ENCODE measurements around the gene PRKCB. TPM values are rescaled to one million over a fixed set of nuclear protein-coding genes. Genes with fewer than 3 reads are reported as not detected.

Gene PRKCB
- total and polyA plus RNA-seq, 4 donors: 1.6 to 9.4 (median 4.0) TPM

DNA sequence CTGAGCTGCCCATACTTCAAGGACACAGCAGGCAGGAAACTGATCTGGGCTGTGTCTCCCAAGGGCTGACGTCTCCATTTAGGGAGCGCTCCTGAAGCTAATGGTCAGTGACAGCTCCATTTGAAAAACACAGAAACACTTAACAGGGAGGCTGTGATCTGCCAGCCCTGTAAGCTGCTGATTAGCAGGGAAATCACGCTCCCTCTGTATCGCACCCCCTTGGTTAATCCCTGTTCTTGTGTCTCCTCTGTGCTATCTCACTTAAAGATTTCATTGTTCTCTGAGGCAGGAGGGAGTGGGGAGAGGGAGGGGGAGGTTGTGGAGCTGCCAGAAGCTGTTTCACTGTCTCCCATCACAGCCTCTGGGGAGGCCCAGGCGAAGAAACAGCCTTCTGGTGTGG lies 372.9 kb downstream of the PRKCB start:
- H3K9ac ChIP-seq (ENCODE audit: low read depth in 1 of 2, low read length in 2 of 2): no peak overlapping the region
- H3K9me3 ChIP-seq (ENCODE audit: control insufficient read depth in 4 of 4, low read length in 3 of 4): no peaks in the 10 kb centered on the region
- WGBS: 40% methylated on average over 5 of the region's 5 CpGs
- H3K27me3 ChIP-seq (ENCODE audit: control insufficient read depth in 4 of 4, insufficient read depth in 4 of 4, low read length in 3 of 4): peaks cover 0 to 3% (median 0%) of the 10 kb centered on the region in 4 donors
- H3K4me1 ChIP-seq (ENCODE audit: control insufficient read depth in 4 of 4, insufficient read depth in 4 of 4, low read length in 3 of 4): no peaks in the 10 kb centered on the region
- peaks cover 0 to 2% (median 0%) of the 10 kb centered on the region in 4 donors for H3K36me3 ChIP-seq (ENCODE audit: control insufficient read depth in 4 of 4, insufficient read depth in 3 of 4, low read depth in 1 of 4, low read length in 3 of 4)
- TF ChIP-seq JUND (IDR thresholded peaks at IDR 0.05): no peak
- no peak for TF ChIP-seq YY1 (IDR thresholded peaks at IDR 0.05)
- no peak for TF ChIP-seq EGR1 (IDR thresholded peaks at IDR 0.05; ENCODE audit: low read depth in 2 of 2)
- TF ChIP-seq FOXA2 (IDR thresholded peaks at IDR 0.05): no peak
- TF ChIP-seq TAF1 (conservative IDR thresholded peaks at IDR 0.05): no peak
- TF ChIP-seq FOXA1 (IDR thresholded peaks at IDR 0.05): no peak
- no peak for TF ChIP-seq ATF3 (IDR thresholded peaks at IDR 0.05)
- no peak for TF ChIP-seq HNF4G (IDR thresholded peaks at IDR 0.05)
- TF ChIP-seq SP1 (IDR thresholded peaks at IDR 0.05): no peak
- TF ChIP-seq RXRA (IDR thresholded peaks at IDR 0.05): no peak
- TF ChIP-seq CTCF (IDR thresholded peaks at IDR 0.05; ENCODE audit: low read depth, low read length, missing input control): no peak
- TF ChIP-seq RAD21 (IDR thresholded peaks at IDR 0.05): no peak
- TF ChIP-seq, protein P1, sequence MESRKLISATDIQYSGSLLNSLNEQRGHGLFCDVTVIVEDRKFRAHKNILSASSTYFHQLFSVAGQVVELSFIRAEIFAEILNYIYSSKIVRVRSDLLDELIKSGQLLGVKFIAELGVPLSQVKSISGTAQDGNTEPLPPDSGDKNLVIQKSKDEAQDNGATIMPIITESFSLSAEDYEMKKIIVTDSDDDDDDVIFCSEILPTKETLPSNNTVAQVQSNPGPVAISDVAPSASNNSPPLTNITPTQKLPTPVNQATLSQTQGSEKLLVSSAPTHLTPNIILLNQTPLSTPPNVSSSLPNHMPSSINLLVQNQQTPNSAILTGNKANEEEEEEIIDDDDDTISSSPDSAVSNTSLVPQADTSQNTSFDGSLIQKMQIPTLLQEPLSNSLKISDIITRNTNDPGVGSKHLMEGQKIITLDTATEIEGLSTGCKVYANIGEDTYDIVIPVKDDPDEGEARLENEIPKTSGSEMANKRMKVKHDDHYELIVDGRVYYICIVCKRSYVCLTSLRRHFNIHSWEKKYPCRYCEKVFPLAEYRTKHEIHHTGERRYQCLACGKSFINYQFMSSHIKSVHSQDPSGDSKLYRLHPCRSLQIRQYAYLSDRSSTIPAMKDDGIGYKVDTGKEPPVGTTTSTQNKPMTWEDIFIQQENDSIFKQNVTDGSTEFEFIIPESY (IDR thresholded peaks at IDR 0.05): no peak
- TF ChIP-seq MAX (IDR thresholded peaks at IDR 0.05): no peak
- no peak for TF ChIP-seq GABPA (IDR thresholded peaks at IDR 0.05 in 1 of 2, conservative IDR thresholded peaks at IDR 0.05 in 1 of 2)
- TF ChIP-seq HNF4A (conservative IDR thresholded peaks at IDR 0.05): no peak
- no peak for TF ChIP-seq NR2F2 (IDR thresholded peaks at IDR 0.05)
- no peak for TF ChIP-seq REST (IDR thresholded peaks at IDR 0.05)
- no peak for DNase-seq (ENCODE audit: low spot score)
- no peak overlapping the region for H3K27ac ChIP-seq (ENCODE audit: low read depth in 1 of 2, low read length in 2 of 2)
- no peak overlapping the region for H3K4me3 ChIP-seq (ENCODE audit: low read depth in 1 of 3, low read length in 3 of 3)
